Fibroblast of pulmonary artery (primary cell): Measurements from ENCODE around the gene SNX6.

ENCODE experiments used
- DNase-seq: peaks from one replicate; pipeline ENCODE4 v3.0.0-alpha.2; 2010; ENCODE audit warnings: low read depth
- H3K4me3 ChIP-seq: replicated peaks from 2 replicates; pipeline ENCODE4 v1.5.1; 2011; ENCODE audit warnings: low read depth, mild to moderate bottlenecking, control low read depth, low read length, moderate library complexity
- TF ChIP-seq, protein P1 (sequence below): IDR thresholded peaks from 2 replicates; pipeline ENCODE4 v1.5.1; 2011; ENCODE audit warnings: mild to moderate bottlenecking, control low read depth, low read length, inconsistent platforms; ENCODE audit errors: missing control alignments

Gene SNX6

DNA sequence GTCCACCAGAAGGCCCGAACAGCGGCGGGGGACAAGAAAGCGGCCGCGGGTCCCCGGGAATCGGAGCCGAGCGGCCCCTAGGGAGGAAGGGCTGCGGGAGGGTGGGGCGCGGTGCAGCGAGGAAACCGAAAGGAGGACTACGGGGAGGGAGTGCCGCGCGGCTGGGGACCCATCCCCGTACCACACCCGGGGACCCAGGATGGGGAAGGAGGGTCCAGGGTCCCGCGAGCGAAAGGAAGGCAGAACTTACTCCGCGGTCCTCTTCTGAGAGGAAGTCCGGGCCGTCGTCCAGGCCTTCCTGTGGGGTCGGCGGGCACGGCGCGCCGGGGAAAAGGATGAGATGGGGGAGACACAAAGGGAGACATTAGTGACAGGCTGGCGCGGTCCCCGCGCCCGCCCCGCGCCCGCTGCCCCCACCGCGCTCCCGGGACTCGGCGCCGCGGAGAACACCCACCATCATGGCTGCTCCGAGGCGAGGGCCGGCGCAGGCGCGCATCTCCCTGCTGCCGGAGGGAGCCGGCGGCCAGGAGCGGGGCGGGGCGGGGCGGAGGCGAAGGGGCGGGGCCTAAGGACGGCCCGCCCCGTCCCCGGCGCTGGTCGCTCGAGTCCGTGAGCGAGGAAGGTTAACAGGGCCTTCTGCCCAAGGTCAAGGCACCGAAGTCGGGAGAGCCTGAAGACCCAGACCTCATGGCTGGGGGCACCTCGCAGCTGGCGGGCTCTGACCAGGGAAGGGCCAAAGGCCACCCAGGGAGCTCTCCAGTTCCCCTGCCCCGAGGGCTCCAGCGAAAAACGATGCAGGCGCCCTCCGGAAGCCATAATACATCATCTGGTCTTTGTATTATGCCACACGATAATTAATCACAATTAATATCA is at the start of gene SNX6:
TSS of gene SNX6 (minus strand) at position 492 of the 873 bp plus-strand sequence. CDS start at position 460, 32 bp downstream.
- peak; percentile 77 for DNase-seq
- TF ChIP-seq, protein P1, sequence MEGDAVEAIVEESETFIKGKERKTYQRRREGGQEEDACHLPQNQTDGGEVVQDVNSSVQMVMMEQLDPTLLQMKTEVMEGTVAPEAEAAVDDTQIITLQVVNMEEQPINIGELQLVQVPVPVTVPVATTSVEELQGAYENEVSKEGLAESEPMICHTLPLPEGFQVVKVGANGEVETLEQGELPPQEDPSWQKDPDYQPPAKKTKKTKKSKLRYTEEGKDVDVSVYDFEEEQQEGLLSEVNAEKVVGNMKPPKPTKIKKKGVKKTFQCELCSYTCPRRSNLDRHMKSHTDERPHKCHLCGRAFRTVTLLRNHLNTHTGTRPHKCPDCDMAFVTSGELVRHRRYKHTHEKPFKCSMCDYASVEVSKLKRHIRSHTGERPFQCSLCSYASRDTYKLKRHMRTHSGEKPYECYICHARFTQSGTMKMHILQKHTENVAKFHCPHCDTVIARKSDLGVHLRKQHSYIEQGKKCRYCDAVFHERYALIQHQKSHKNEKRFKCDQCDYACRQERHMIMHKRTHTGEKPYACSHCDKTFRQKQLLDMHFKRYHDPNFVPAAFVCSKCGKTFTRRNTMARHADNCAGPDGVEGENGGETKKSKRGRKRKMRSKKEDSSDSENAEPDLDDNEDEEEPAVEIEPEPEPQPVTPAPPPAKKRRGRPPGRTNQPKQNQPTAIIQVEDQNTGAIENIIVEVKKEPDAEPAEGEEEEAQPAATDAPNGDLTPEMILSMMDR, result no peak
- H3K4me3 ChIP-seq, result peak within 1 kb of the TSS; percentile 95

DNA sequence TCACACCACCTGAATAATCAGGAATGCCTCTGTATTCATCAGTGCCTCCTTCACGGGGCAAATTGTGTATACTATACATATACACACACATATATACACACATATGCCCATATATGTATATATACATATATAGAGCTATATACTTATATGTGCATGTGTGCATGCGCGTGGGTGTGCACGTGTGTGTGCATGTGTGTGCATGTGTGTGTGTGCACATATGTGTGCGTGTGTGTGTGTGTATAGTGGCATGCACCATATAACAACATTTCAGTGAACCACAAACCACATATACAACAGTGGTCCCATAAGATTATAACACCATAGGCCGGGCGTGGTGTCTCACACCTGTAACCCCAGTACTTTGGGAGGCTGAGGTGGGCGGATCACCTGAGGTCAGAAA is 48.8 kb upstream of the SNX6 start:
- no peak for DNase-seq
- TF ChIP-seq, protein P1, result no peak
- no peak overlapping the region for H3K4me3 ChIP-seq

DNA sequence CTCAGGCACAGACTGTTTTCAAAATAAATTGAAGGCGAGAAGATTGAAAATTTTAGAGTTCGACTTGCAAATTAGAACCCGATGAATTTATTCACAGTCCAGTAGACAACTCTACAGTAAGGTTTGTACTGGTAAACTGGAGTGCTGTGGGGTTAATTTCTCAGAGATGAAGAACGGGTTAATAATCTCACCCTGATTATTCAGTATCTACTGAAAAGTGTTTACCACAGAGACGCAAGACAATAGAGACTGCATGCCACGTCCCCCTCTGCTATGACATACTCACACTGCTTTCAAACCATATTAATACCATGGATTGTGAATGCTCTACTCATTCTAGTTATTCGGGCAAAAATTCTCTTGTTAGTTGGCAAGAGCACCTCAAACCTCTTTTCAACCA is 48.4 kb upstream of the SNX6 start:
- peak; percentile 59 for DNase-seq
- H3K4me3 ChIP-seq, result no peak overlapping the region
- TF ChIP-seq, protein P1, result no peak

DNA sequence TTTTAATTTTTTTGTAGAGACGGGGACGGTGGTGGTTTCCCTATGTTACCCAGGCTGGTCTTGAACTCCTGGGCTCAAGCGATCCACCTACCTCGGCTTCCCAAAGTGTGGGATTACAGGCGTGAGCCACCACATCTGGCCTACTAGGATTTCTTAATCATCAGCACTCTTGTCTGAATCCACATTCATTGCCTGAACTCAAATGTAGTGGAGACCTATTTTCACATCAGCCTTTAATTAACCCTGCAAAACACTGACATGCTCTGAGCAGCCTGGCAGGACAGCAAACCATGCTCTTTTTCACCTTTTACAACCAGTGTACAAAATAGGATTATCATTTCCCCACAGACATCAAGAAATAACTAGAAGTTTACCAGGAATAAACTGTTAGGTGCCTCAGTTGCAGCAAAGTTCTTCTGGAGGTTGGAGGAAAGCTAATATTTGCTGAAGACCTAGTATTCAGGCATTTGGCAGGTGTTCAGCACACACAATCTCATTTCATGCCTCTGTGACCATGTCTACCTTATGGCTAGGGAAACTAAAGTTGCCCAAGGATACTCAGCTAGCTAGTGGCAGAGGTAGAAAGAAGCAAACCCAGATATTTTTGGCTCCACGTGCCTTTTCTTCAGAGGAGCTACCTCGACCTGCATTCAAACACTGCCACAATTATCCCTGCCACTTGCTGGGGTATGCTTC is 46.7 kb upstream of the SNX6 start:
- no peak for DNase-seq
- no peak overlapping the region for H3K4me3 ChIP-seq
- TF ChIP-seq, protein P1, result no peak

DNA sequence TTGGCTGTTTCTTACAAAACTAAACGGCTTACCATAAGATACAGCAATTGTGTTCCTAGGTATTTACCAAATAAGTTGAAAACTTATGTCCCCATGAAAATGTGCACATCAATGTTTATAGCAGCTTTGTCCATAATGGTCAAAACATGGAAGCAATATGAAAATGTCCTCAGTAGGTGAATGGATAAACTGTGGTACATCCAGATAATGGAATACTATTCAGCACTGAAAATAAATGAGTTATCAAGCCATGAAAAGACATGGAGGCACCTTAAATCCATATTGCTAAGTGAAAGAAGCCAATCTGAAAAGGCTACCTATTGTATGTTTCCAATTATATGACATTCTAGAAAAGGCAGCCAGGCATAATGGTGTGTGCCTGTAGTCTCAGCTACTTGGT is 43.8 kb upstream of the SNX6 start:
- DNase-seq, result no peak
- TF ChIP-seq, protein P1, result no peak

DNA sequence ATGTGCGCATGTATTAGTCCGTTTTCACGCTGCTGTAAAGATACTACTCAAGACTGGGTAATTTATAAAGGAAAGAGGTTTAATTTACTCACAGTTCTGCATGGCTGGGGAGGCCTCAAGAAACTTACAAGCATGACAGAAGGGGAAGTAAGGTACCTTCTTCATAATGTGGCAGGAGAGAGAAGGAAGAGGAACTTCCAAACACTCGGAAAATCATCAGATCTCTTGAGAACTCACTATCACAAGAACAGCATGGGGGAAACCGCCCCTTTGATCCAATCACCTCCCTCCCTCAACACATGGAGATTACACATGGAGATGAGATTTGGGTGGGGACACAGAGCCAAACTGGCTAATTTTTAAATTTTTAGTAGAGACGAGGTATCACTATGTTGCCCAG is 41.8 kb upstream of the SNX6 start:
- TF ChIP-seq, protein P1, result no peak
- no peak overlapping the region for H3K4me3 ChIP-seq
- no peak for DNase-seq

More for the DNA sequence above, 43.8 kb upstream of the SNX6 start:
- H3K4me3 ChIP-seq, result no peak overlapping the region
